H1 (cell line): ENCODE results near the gene ALPK3.

Experiments used
- ATF2 ChIP-seq: IDR thresholded peaks from 2 replicates; pipeline ENCODE4 v1.6.1; 2012; ENCODE audit warnings: low read length, inconsistent platforms
- ATF3 ChIP-seq: IDR thresholded peaks from 2 replicates; pipeline ENCODE4 v1.6.1; 2011; ENCODE audit warnings: low read depth, mild to moderate bottlenecking, low read length; ENCODE audit not compliant: insufficient read depth
- CEBPB ChIP-seq: IDR thresholded peaks from 2 replicates; pipeline ENCODE4 v1.6.1; 2012; ENCODE audit warnings: low read depth, low read length
- CHD1 ChIP-seq: IDR thresholded peaks from 2 replicates; pipeline ENCODE4 v1.6.1; 2012; ENCODE audit warnings: low read depth, low read length, improper control_type of control experiment
- CREB1 ChIP-seq: IDR thresholded peaks from 2 replicates; pipeline ENCODE4 v1.6.1; 2012; ENCODE audit warnings: inconsistent platforms
- CTCF ChIP-seq, 3 experiments: IDR thresholded peaks; 1 replicate in 2 of 3; 2 replicates in 1 of 3; pipeline versions ENCODE4 v1.5.1 to v1.6.1; 2011; ENCODE audit warnings: low read length in 3 of 3, mild to moderate bottlenecking in 3 of 3, inconsistent platforms in 2 of 3, low read depth in 1 of 3, moderate library complexity in 1 of 3; ENCODE audit not compliant: insufficient read depth in 1 of 3; ENCODE audit errors: control extremely low read depth in 1 of 3
- EP300 ChIP-seq, 2 experiments: IDR thresholded peaks; 1 replicate in 1 of 2; 2 replicates in 1 of 2; pipeline ENCODE4 v1.6.1; 2011 to 2012; ENCODE audit warnings: low read depth in 2 of 2, low read length in 2 of 2, mild to moderate bottlenecking in 2 of 2, borderline replicate concordance in 1 of 2, inconsistent platforms in 1 of 2, moderate library complexity in 1 of 2
- GABPA ChIP-seq: IDR thresholded peaks from 2 replicates; pipeline ENCODE4 v1.6.1; 2011; ENCODE audit warnings: mild to moderate bottlenecking, low read length, moderate library complexity, borderline replicate concordance; ENCODE audit not compliant: insufficient read depth
- JUN ChIP-seq: IDR thresholded peaks from 2 replicates; pipeline ENCODE4 v1.6.1; 2011; ENCODE audit warnings: low read depth, mild to moderate bottlenecking, improper control_type of control experiment, low read length
- KDM1A ChIP-seq: fragments of 200-600, 300-600 bp; sonication (generic); IDR thresholded peaks from 2 replicates; pipeline ENCODE4 v1.7.1; 2016; ENCODE audit warnings: mild to moderate bottlenecking, low read length, borderline replicate concordance
- POLR2A ChIP-seq, 2 experiments: IDR thresholded peaks; 1 replicate in 1 of 2; 2 replicates in 1 of 2; pipeline ENCODE4 v1.6.1; 2011; ENCODE audit warnings: low read depth in 2 of 2, low read length in 2 of 2, mild to moderate bottlenecking in 2 of 2; ENCODE audit errors: control extremely low read depth in 1 of 2
- RNF2 ChIP-seq: fragments of 200-900, 300-1000 bp; sonication (generic); IDR thresholded peaks from 2 replicates; pipeline ENCODE4 v1.7.1; 2016; ENCODE audit warnings: borderline replicate concordance, low read depth, mild to moderate bottlenecking, antibody characterized with exemption, low read length; ENCODE audit not compliant: poor library complexity, severe bottlenecking; ENCODE audit errors: missing control alignments
- SP1 ChIP-seq: IDR thresholded peaks from 2 replicates; pipeline ENCODE4 v1.6.1; 2011; ENCODE audit warnings: low read depth, low read length
- USF2 ChIP-seq: IDR thresholded peaks from 2 replicates; pipeline ENCODE4 v1.6.1; 2011; ENCODE audit warnings: low read length, improper control_type of control experiment

- TF ChIP-seq EP300 (IDR thresholded peaks at IDR 0.05; ENCODE audit: borderline replicate concordance in 1 of 2, low read depth in 2 of 2, low read length in 2 of 2) (no peak), KDM1A (no peak), CTCF (IDR thresholded peaks at IDR 0.05; ENCODE audit: control extremely low read depth in 1 of 3, insufficient read depth in 1 of 3, low read depth in 1 of 3, low read length in 3 of 3) (no peak), POLR2A (IDR thresholded peaks at IDR 0.05; ENCODE audit: control extremely low read depth in 1 of 2, low read depth in 2 of 2, low read length in 2 of 2) (no peak), JUN (no peak), GABPA (no peak), SP1 (no peak), RNF2 (no peak), CEBPB (no peak), CHD1 (no peak), ATF2 (no peak), CREB1 (no peak), ATF3 (no peak), USF2 (no peak)
These were observed 35.7 kb upstream of the ALPK3 start for GRCh38 chr15:84781495-84781894.
